Activated CD4-positive, alpha-beta T cell treated with anti-CD3 and anti-CD28 coated beads, Interleukin-2, amount 10 ng/mL, durations not matched to agents 24 days and 14 days (primary cell): ENCODE data around the gene E2F1. TPM values are rescaled to one million over a fixed set of nuclear protein-coding genes. Genes with fewer than 3 reads are reported as not detected.
A peak's percentile ranks its signal among the peaks of the same experiment; 100 is the strongest.
"Not testable (repeated sequence)": the region's sequence is repeated elsewhere in the genome, so short reads cannot be mapped to it uniquely, and the experiment has no call there.

Source experiments
- DNase-seq: peaks from one replicate; pipeline ENCODE4 v3.0.0; 2022
- H3K27ac Mint-ChIP-seq: one replicate; pipeline ENCODE4 v1.8.0; 2022; ENCODE audit warnings: mild to moderate bottlenecking, mixed read lengths
- H3K27me3 Mint-ChIP-seq: one replicate; pipeline ENCODE4 v1.8.0; 2022; ENCODE audit warnings: mixed read lengths
- H3K36me3 Mint-ChIP-seq: one replicate; pipeline ENCODE4 v1.8.0; 2022; ENCODE audit warnings: low read depth, mild to moderate bottlenecking, mixed read lengths
- H3K4me1 Mint-ChIP-seq: one replicate; pipeline ENCODE4 v1.8.0; 2021; ENCODE audit warnings: mixed read lengths
- H3K4me3 Mint-ChIP-seq: one replicate; pipeline ENCODE4 v1.8.0; 2022; ENCODE audit warnings: mild to moderate bottlenecking, moderate library complexity, mixed read lengths
- H3K9me3 Mint-ChIP-seq: one replicate; pipeline ENCODE4 v1.8.0; 2021; ENCODE audit warnings: mixed read lengths
- intact Hi-C: fragments of 100-400 bp; cut with micrococcal nuclease; formaldehyde crosslinking; loops from one replicate; pipeline ENCODE4 v1.15.1; 2023
- total RNA-seq: library from RNA; stranded (reverse); gene quantifications from 2 replicates; pipeline ENCODE4 v1.2.3, GENCODE V29; 2022

Gene E2F1
- total RNA-seq, 1 donor from 2014 or later = 78.3 TPM

- H3K4me3 Mint-ChIP-seq = no peak overlapping the region
- intact Hi-C loops = no loop called here
- DNase-seq = no peak
- no peaks in the 10 kb centered on the region for H3K27me3 Mint-ChIP-seq
- H3K4me1 Mint-ChIP-seq = no peaks in the 10 kb centered on the region
- H3K36me3 Mint-ChIP-seq = peaks cover 9% of the 10 kb centered on the region
- H3K9me3 Mint-ChIP-seq = no peaks in the 10 kb centered on the region
- no peak overlapping the region for H3K27ac Mint-ChIP-seq
Observed at GRCh38 chr20:33702861-33703260, 16.7 kb upstream of the E2F1 start.

GRCh38 chr20:33701629-33702450 is 15.7 kb upstream of the E2F1 start:
- Mint-ChIP-seq H3K36me3 (peaks cover 2% of the 10 kb centered on the region), H3K4me3 (no peak overlapping the region), H3K4me1 (no peaks in the 10 kb centered on the region), H3K27me3 (no peaks in the 10 kb centered on the region), H3K27ac (no peak overlapping the region), H3K9me3 (no peaks in the 10 kb centered on the region)
- intact Hi-C loops = no loop called here
- no peak for DNase-seq

- H3K27me3 Mint-ChIP-seq, H3K4me3 Mint-ChIP-seq, intact Hi-C loops, H3K9me3 Mint-ChIP-seq, DNase-seq, H3K36me3 Mint-ChIP-seq, H3K27ac Mint-ChIP-seq, H3K4me1 Mint-ChIP-seq: not testable (repeated sequence)
Observed at GRCh38 chr20:33700696-33701441, 14.7 kb upstream of the E2F1 start.

GRCh38 chr20:33698966-33699365 is 12.8 kb upstream of the E2F1 start:
- H3K4me1 Mint-ChIP-seq, DNase-seq, H3K9me3 Mint-ChIP-seq, intact Hi-C loops, H3K27me3 Mint-ChIP-seq, H3K4me3 Mint-ChIP-seq, H3K27ac Mint-ChIP-seq, H3K36me3 Mint-ChIP-seq: not testable (repeated sequence)

- Mint-ChIP-seq H3K27me3 (no peaks in the 10 kb centered on the region), H3K9me3 (no peaks in the 10 kb centered on the region), H3K4me1 (no peaks in the 10 kb centered on the region), H3K27ac (no peak overlapping the region), H3K4me3 (no peak overlapping the region), H3K36me3 (peaks cover 4% of the 10 kb centered on the region)
- intact Hi-C loops = no loop called here
- no peak for DNase-seq
Observed at GRCh38 chr20:33697129-33697528, 10.9 kb upstream of the E2F1 start.

GRCh38 chr20:33696448-33696847 is 10.3 kb upstream of the E2F1 start:
- Mint-ChIP-seq H3K4me1 (peaks cover 1% of the 10 kb centered on the region), H3K36me3 (peaks cover 2% of the 10 kb centered on the region), H3K27ac (no peak overlapping the region), H3K4me3 (no peak overlapping the region), H3K9me3 (no peaks in the 10 kb centered on the region), H3K27me3 (no peaks in the 10 kb centered on the region)
- intact Hi-C loops = no loop called here
- DNase-seq = no peak

GRCh38 chr20:33694639-33695012 is 8.4 kb upstream of the E2F1 start:
- no peak for DNase-seq
- H3K4me3 Mint-ChIP-seq = no peak overlapping the region
- no peaks in the 10 kb centered on the region for H3K27me3 Mint-ChIP-seq
- H3K27ac Mint-ChIP-seq = peak overlapping the region; percentile 69
- H3K9me3 Mint-ChIP-seq = no peaks in the 10 kb centered on the region
- H3K36me3 Mint-ChIP-seq = peaks cover 2% of the 10 kb centered on the region
- intact Hi-C loops = no loop called here
- H3K4me1 Mint-ChIP-seq = peaks cover 11% of the 10 kb centered on the region

- peak overlapping the region; percentile 69 for H3K27ac Mint-ChIP-seq
Observed at GRCh38 chr20:33693741-33694638, 7.8 kb upstream of the E2F1 start.

GRCh38 chr20:33693289-33693688 is 7.1 kb upstream of the E2F1 start:
- no peak for DNase-seq
- no peak overlapping the region for H3K4me3 Mint-ChIP-seq
- no peaks in the 10 kb centered on the region for H3K27me3 Mint-ChIP-seq
- no peak overlapping the region for H3K27ac Mint-ChIP-seq
- no peaks in the 10 kb centered on the region for H3K9me3 Mint-ChIP-seq
- intact Hi-C loops = no loop called here
- peaks cover 2% of the 10 kb centered on the region for H3K36me3 Mint-ChIP-seq
- peaks cover 24% of the 10 kb centered on the region for H3K4me1 Mint-ChIP-seq

More at GRCh38 chr20:33693741-33694638, 7.8 kb upstream of the E2F1 start:
- Mint-ChIP-seq H3K4me1 (peaks cover 17% of the 10 kb centered on the region), H3K27me3 (no peaks in the 10 kb centered on the region), H3K36me3 (peaks cover 2% of the 10 kb centered on the region), H3K9me3 (no peaks in the 10 kb centered on the region), H3K4me3 (no peak overlapping the region)
- DNase-seq = no peak
- intact Hi-C loops = no loop called here

GRCh38 chr20:33689973-33690372 is 3.8 kb upstream of the E2F1 start:
- H3K4me3 Mint-ChIP-seq = peak overlapping the region; percentile 59
- H3K4me1 Mint-ChIP-seq = peaks cover 43% of the 10 kb centered on the region
- H3K27me3 Mint-ChIP-seq = no peaks in the 10 kb centered on the region
- peaks cover 6% of the 10 kb centered on the region for H3K36me3 Mint-ChIP-seq
- peak overlapping the region; percentile 92 for H3K27ac Mint-ChIP-seq
- H3K9me3 Mint-ChIP-seq = no peaks in the 10 kb centered on the region
- intact Hi-C loops = loop anchor here (1.0 to 10.0 kb wide), 4 partner anchors 42 to 305 kb away; partner anchors contain the start of genes CHMP4B and RALY
- DNase-seq = peak; percentile 86

- Mint-ChIP-seq H3K4me3 (peak overlapping the region; percentile 59), H3K4me1 (peaks cover 47% of the 10 kb centered on the region), H3K27ac (peak overlapping the region; percentile 92), H3K27me3 (no peaks in the 10 kb centered on the region), H3K36me3 (peaks cover 10% of the 10 kb centered on the region), H3K9me3 (no peaks in the 10 kb centered on the region)
- DNase-seq = no peak
- intact Hi-C loops = loop anchor here (5.0 to 10.0 kb wide), 3 partner anchors 83 to 305 kb away; partner anchors contain the start of genes CHMP4B and RALY
Observed at GRCh38 chr20:33689493-33689892, 3.3 kb upstream of the E2F1 start.

GRCh38 chr20:33688938-33689424 is 2.8 kb upstream of the E2F1 start:
- intact Hi-C loops = loop anchor here (1.0 to 10.0 kb wide), 4 partner anchors 20 to 306 kb away; partner anchors contain the start of genes CHMP4B and RALY
- peak overlapping the region; percentile 92 for H3K27ac Mint-ChIP-seq
- H3K27me3 Mint-ChIP-seq = no peaks in the 10 kb centered on the region

More at GRCh38 chr20:33688938-33689424, 2.8 kb upstream of the E2F1 start:
- H3K36me3 Mint-ChIP-seq = peaks cover 9% of the 10 kb centered on the region
- peaks cover 52% of the 10 kb centered on the region for H3K4me1 Mint-ChIP-seq
- H3K9me3 Mint-ChIP-seq = no peaks in the 10 kb centered on the region
- DNase-seq = peak; percentile 60
- H3K4me3 Mint-ChIP-seq = peak overlapping the region; percentile 16
